Fibroblast of lung (primary cell): ENCODE results near the gene PLCG2. TPM values are rescaled to one million over a fixed set of nuclear protein-coding genes. Genes with fewer than 3 reads are reported as not detected.

Experiments used
- DNase-seq, 2 donors: peaks; one replicate each; pipeline versions ENCODE4 v3.0.0 to v3.0.0-alpha.2; 2010; ENCODE audit warnings: low read depth in 2 of 2
- H2AFZ ChIP-seq: 2 replicates; pipeline ENCODE4 v1.5.1; 2012; ENCODE audit warnings: low read length, control low read depth, inconsistent platforms
- H3K27ac ChIP-seq: 2 replicates; pipeline ENCODE4 v1.5.1; 2011; ENCODE audit warnings: low read length, control low read depth; ENCODE audit not compliant: insufficient read depth
- H3K27me3 ChIP-seq: 2 replicates; pipeline ENCODE4 v1.5.1; 2011; ENCODE audit warnings: mild to moderate bottlenecking, low read length; ENCODE audit not compliant: control insufficient read depth, insufficient read depth
- H3K36me3 ChIP-seq: 2 replicates; pipeline ENCODE4 v1.5.1; 2011; ENCODE audit warnings: low read length; ENCODE audit not compliant: control insufficient read depth, insufficient read depth
- H3K4me1 ChIP-seq: 2 replicates; pipeline ENCODE4 v1.5.1; 2011; ENCODE audit warnings: low read length; ENCODE audit not compliant: control insufficient read depth, insufficient read depth; ENCODE audit errors: extremely low read depth
- H3K4me2 ChIP-seq: 2 replicates; pipeline ENCODE4 v1.5.1; 2011; ENCODE audit warnings: low read length, control low read depth; ENCODE audit not compliant: insufficient read depth; ENCODE audit errors: extremely low read depth
- H3K4me3 ChIP-seq, 4 experiments: fragments of 200-600 bp in 1 of 4; sonication (generic) in 1 of 4; replicated peaks in 1 of 4; 2 replicates each; pipeline ENCODE4 v1.5.1; 2011 to 2016; ENCODE audit warnings: low read length in 4 of 4, low read depth in 3 of 4, mild to moderate bottlenecking in 3 of 4, control low read depth in 2 of 4, inconsistent platforms in 1 of 4, mixed read lengths in 1 of 4; ENCODE audit not compliant: insufficient read depth in 1 of 4; ENCODE audit errors: control extremely low read depth in 1 of 4
- H3K79me2 ChIP-seq: 2 replicates; pipeline ENCODE4 v1.5.1; 2012; ENCODE audit warnings: mild to moderate bottlenecking, low read length, inconsistent platforms; ENCODE audit not compliant: control insufficient read depth, insufficient read depth
- H3K9ac ChIP-seq: 2 replicates; pipeline ENCODE4 v1.5.1; 2011; ENCODE audit warnings: mild to moderate bottlenecking, low read length, control low read depth; ENCODE audit not compliant: insufficient read depth
- H3K9me3 ChIP-seq: 2 replicates; pipeline ENCODE4 v1.5.1; 2012; ENCODE audit warnings: low read depth, low read length; ENCODE audit not compliant: control insufficient read depth, insufficient read depth
- H4K20me1 ChIP-seq: 2 replicates; pipeline ENCODE4 v1.5.1; 2011; ENCODE audit warnings: low read length; ENCODE audit not compliant: control insufficient read depth, insufficient read depth; ENCODE audit errors: extremely low read depth
- CTCF ChIP-seq, 2 donors: IDR thresholded peaks in 1 of 2; conservative IDR thresholded peaks in 1 of 2; 1 replicate in 1 of 2; 2 replicates in 1 of 2; pipeline ENCODE4 v1.5.1; 2011 to 2012; ENCODE audit warnings: low read length in 2 of 2, control low read depth in 1 of 2, inconsistent platforms in 1 of 2, low read depth in 1 of 2, mild to moderate bottlenecking in 1 of 2
- EZH2 ChIP-seq: IDR thresholded peaks from 2 replicates; pipeline ENCODE4 v1.5.1; 2012; ENCODE audit warnings: low read length, control low read depth, mild to moderate bottlenecking; ENCODE audit errors: missing control alignments
- polyA plus RNA-seq, 2 donors: library from polyadenylated mRNA; depleted of rRNA in 1 of 2; stranded (reverse) in 1 of 2; unstranded in 1 of 2; fragments of >200 nt; gene quantifications; 2 replicates each; pipeline ENCODE4 v1.2.1, GENCODE V29; 2011 to 2012; ENCODE audit warnings: missing spikeins in 1 of 2
- total RNA-seq: library from RNA; depleted of rRNA; stranded (reverse); fragments of >200 nt; gene quantifications from 2 replicates; pipeline ENCODE4 v1.2.1, GENCODE V29; 2014

PLCG2 gene
- total and polyA plus RNA-seq, 2 donors (not counting 1 experiment from before 2014, with no cell fraction given) = 0.53 to 0.66 TPM

- DNase-seq = no peak
- Histone ChIP-seq H3K79me2 (no peaks in the 10 kb centered on the region), H3K9ac (no peak overlapping the region), H3K4me3 (no peak overlapping the region), H3K4me2 (no peak overlapping the region), H3K27ac (no peak overlapping the region), H2AFZ (no peak overlapping the region), H4K20me1 (no peaks in the 10 kb centered on the region), H3K4me1 (no peaks in the 10 kb centered on the region), H3K27me3 (no peaks in the 10 kb centered on the region), H3K9me3 (no peaks in the 10 kb centered on the region), H3K36me3 (no peaks in the 10 kb centered on the region)
- TF ChIP-seq EZH2 (no peak), CTCF (conservative IDR thresholded peaks at IDR 0.05 in 1 of 2, IDR thresholded peaks at IDR 0.05 in 1 of 2; ENCODE audit: low read depth in 1 of 2, low read length in 2 of 2) (no peak)
These were observed 134.1 kb downstream of the PLCG2 start for GRCh38 chr16:81913222-81913621.

GRCh38 chr16:81917375-81917774, 138.3 kb downstream of the PLCG2 start:
- DNase-seq = no peak

GRCh38 chr16:81918927-81919326, 139.8 kb downstream of the PLCG2 start:
- no peaks in the 10 kb centered on the region for H3K27me3 ChIP-seq
- H3K9ac ChIP-seq = no peak overlapping the region
- H3K9me3 ChIP-seq = no peaks in the 10 kb centered on the region
- H2AFZ ChIP-seq = no peak overlapping the region
- DNase-seq = no peak
- no peaks in the 10 kb centered on the region for H4K20me1 ChIP-seq
- no peak overlapping the region for H3K27ac ChIP-seq
- H3K36me3 ChIP-seq = no peaks in the 10 kb centered on the region
- no peaks in the 10 kb centered on the region for H3K79me2 ChIP-seq
- H3K4me1 ChIP-seq = no peaks in the 10 kb centered on the region
- H3K4me2 ChIP-seq = no peak overlapping the region
- no peak for TF ChIP-seq CTCF (conservative IDR thresholded peaks at IDR 0.05 in 1 of 2, IDR thresholded peaks at IDR 0.05 in 1 of 2; ENCODE audit: low read depth in 1 of 2, low read length in 2 of 2)
- TF ChIP-seq EZH2 = no peak
- H3K4me3 ChIP-seq = no peak overlapping the region

More at GRCh38 chr16:81917375-81917774, 138.3 kb downstream of the PLCG2 start:
- no peak overlapping the region for H3K4me2 ChIP-seq
- H3K4me1 ChIP-seq = no peaks in the 10 kb centered on the region
- no peaks in the 10 kb centered on the region for H3K36me3 ChIP-seq
- H3K27ac ChIP-seq = no peak overlapping the region
- TF ChIP-seq EZH2 = no peak
- TF ChIP-seq CTCF (conservative IDR thresholded peaks at IDR 0.05 in 1 of 2, IDR thresholded peaks at IDR 0.05 in 1 of 2; ENCODE audit: low read depth in 1 of 2, low read length in 2 of 2) = no peak
- H3K9me3 ChIP-seq = no peaks in the 10 kb centered on the region
- no peak overlapping the region for H3K4me3 ChIP-seq
- no peaks in the 10 kb centered on the region for H3K27me3 ChIP-seq
- H2AFZ ChIP-seq = no peak overlapping the region
- H3K79me2 ChIP-seq = no peaks in the 10 kb centered on the region
- H3K9ac ChIP-seq = no peak overlapping the region
- no peaks in the 10 kb centered on the region for H4K20me1 ChIP-seq
